Measurements from ENCODE around the gene GLB1L2.

- no peak for TF ChIP-seq POLR2A (IDR thresholded peaks at IDR 0.05; ENCODE audit: low read length)
- no peak for TF ChIP-seq GATA1 (IDR thresholded peaks at IDR 0.05; ENCODE audit: low read depth, low read length)
Observed at GRCh38 chr11:134416726-134417125, 84.9 kb downstream of the GLB1L2 start.
